Cerebellar nuclear complex (tissue), 1 donor: ENCODE results near the gene RPP30.
"Not testable (repeated sequence)": the region's sequence is repeated elsewhere in the genome, so short reads cannot be mapped to it uniquely, and the experiment has no call there.

Source experiments
- DNase-seq, 2 experiments: peaks; one replicate each; lab custom pipeline; 2025; lab: John Stamatoyannopoulos, UW

Gene RPP30

DNA sequence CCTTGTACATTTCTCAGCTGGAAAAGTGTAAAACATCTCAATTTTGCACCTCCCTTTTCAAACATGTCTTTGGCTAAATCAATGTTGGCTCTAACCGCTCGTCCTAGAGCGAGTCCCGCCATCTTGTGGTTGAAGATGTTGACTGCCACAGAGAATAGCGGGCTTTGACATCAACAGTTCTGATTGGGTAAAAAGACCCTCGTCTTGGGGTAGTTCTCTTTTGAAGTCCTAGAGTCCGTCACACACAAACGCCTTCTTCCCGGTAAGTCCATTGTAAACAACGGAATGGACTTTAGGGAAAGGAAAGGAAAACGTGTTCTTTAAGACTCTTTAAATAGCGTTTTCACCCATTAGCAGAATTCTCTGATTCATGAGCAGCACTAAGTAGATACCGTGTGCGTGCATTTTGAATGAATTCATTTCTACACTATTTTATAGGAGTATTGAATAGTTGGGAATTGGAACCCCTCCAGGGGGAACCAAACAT is 452 bp upstream of the RPP30 start:
- peak in 1 of 2 experiments; percentile 15 for DNase-seq

DNA sequence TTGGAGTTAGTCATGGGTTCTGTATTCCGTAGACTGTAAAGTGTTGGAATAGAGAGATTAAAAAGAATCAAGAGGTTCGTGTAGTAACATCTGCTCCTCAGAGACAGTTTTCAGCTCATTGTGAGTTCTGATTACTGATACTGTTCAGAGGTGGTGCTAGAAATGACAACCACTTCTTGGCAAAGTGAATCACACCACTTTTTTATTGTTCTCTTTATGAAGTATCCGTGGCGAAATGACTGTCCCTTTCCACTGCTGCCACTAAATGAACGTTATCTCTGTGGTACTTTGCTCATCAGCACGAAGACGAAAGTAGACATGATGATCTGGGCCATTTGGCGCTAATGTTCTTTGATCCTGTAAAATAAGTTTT is 860 bp downstream of the RPP30 start:
- DNase-seq = no peak

DNA sequence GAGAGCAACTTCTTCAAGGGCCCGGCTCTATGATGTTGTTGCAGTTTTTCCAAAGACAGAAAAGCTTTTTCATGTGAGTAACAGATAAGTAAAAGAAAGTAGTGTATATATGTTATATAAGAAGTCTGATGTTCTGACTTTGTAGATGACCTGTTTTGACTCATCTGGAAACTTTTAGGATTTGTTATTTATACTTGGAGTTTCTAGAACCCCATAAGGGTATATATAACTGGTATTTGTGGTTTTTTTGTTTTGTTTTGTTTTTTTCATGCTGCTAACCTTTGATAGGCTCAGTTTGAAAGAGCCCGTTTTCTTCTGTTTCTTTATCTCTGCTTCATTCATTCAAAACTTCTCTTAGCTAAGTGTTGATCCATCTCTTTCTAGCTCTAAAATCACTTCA is 7.3 kb downstream of the RPP30 start:
- DNase-seq = no peak

DNA sequence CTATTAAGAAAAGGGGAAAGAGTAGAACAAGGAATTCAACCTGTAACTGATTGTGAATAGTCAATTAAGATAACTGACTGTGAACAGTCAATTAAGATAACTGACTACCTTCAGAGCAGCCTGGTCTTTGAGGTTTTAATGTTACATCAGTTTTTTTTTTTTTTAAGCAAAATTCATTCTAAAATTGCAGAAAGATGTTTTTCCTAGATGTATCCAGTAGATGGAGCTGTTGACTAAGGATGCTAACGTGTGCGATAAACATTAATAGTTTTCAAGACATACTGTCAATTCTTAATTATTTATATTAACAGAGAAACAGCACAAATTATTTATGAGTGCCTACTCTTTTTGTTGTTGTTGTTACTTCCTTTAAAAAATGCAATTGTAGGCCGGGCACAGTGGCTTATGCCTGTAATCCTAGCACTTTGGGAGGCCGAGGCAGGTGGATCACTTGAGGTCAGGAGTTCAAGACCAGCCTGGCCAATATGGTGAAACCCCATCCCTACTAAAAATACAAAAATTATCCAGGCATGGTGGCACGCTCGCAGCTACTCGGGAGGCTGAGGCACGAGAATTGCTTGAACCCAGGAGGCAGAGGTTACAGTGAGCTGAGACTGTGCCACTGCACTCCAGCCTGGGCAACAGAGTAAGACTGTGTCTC is 8.4 kb downstream of the RPP30 start:
- not testable (repeated sequence) for DNase-seq

DNA sequence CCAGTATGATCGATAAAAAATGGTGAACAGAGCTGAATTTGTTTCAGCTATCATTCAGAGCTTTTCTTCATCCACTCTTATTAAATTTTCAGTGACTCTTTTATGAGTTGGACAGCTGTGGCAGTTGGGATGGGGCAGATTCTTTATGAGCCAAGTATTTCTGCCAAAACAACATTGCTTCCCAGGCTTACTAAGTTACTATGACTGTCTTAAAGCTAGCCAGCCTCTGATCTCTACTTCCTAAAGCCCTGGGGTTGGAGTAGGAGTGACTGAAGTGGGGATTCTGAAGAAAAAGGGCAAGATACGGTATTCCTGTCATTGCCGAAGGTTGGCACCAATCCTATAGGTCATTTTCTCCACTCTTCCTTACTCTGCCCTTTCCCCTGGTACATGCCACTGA is 12.7 kb downstream of the RPP30 start:
- DNase-seq = no peak

DNA sequence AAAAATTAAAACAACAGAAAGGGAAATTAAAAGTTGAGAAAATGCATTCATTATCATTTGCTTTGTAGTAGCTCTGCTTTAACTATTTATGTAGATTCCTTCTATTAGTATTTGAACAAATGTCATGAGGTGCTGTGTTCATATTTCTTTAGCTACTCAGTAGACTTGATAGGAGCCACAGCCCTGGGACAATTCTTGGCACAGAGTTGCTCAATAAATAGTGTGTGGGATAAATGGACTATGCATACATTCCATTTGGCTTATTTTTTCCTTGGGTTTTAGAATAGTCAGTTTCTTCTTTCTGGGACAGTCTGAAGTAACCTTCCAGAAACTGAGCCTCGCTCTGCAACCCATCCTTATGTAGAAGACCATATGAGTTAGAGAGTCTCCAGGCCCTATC is 13.4 kb downstream of the RPP30 start:
- DNase-seq = no peak

DNA sequence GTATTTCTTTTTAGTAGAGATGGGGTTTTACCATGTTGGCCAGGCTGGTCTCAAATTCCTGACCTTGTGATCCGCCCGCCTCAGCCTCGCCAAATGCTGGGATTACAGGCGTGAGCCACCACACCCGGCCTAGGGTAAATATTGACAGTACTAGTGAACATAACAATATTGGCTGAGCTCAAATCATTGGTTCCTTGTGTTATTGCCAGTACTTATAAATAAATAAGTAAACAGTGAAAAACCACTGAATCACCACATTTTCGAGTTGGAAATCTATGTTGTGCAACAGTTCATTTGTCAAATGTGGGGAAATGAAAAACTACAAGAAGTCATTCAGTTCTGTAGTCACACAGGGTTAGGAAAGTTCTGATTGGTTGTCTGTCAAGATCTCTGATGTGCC is 15.8 kb downstream of the RPP30 start:
- no peak for DNase-seq

DNA sequence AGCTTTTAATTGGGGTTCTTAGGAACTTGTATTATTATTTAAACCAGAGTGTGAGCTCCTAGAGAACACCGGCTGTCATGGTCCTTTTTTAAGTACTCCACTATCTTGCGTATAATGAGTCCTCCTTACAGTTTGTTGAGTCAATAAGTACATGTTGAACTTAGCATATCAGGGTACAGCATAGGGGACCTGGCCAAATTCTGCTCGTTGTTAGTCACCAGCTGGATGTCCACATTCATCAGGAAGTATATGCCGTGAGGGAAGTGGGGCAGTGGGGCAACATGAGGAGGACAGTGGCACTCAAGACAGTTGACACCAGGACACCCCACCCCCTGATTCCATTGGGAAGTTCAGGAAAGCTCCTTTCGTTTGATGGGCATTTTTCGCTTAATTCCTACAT is 16.6 kb downstream of the RPP30 start:
- DNase-seq = no peak

DNA sequence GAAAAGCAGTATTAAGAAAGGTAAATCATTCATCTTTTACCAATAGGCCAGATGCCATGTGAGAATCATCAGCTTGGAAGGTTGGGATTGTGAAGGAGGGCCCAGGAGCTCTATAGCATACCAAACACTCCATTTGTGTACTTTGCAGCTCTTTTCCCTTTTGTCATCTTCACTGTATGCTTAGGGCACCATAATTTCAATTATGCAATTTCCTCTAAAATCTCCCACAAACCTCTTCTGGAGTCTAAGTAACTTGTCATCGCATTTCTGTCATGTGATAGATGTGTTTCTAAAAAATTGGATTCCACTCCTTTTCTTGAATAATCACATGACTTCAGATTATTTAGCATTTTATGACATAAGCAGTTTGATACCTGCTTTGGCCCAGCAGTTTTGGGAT is 17.9 kb downstream of the RPP30 start:
- DNase-seq = no peak

DNA sequence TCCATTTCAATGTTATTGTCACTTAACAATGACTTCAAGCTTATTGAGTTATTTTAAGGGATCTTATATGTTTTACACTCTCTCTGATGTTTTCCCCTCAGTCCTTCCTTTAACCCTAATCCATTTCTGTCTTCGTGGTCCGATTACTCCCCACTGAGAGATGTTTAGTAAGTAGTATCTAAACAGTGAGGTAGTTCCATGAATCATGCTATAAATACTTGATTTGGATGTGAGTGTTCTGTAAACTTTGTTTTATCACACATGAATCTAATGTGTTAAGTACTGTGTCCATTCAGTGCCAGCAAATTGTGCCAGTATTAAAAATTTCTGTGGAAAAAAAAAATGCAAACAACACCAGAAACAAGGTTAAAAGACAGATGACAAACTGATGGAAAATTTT is 18.6 kb downstream of the RPP30 start:
- DNase-seq = no peak

DNA sequence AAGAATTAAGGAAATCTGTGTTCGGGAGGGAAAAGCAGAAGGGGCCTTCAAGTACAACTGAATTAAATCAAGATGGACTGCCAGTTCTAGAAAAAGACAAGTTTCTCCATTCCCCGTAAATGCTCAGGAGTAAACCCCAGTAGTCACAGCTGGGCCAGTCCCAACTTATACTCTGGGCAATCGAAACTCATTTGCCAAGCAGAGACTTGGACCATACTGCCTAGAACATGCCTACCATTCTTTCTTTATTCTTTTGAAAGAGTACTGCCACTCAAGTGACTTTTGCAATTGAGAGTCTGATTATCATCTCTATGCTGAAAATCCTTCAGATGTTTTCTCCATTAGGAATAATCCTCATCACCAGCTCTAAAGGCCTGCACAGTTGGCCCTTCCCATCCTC is 21.4 kb downstream of the RPP30 start:
- no peak for DNase-seq

DNA sequence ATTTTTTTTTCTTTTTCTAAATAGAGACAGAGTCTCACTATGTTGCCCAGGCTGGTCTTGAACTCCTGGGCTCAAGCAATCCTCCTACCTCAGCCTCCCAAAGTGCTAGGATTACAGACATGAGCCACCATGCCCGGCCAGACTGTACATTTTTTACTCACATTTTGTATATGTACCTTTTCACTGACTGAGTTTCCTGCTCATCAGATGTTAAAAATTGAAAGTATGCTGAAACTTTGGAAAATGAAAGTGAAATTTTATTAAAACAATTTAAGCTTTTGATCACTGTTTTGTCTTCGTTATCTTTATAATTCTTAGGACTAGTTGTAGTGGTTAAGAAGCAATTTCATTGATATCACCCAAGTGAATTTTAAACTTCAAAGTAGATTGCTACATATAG is 25.1 kb downstream of the RPP30 start:
- DNase-seq = not testable (repeated sequence)

DNA sequence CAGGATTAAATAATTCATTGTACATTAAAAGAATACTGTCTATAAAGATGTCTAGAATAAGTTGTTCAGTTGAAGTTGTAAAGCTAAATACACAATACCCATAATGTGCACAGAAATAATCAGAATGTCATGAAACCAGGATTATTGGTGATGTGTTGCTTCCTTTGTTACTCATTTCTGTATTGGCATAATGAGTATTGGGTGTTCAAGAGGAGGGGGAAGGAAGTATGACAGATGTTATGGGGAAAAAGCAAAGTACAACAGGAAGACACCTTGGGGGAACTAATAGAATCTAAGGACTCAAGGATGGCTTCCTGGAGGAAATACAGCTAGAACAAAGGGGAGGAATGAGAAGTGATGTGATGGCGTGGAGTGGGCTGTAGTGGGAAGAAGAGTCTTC is 34.2 kb downstream of the RPP30 start:
- no peak for DNase-seq

DNA sequence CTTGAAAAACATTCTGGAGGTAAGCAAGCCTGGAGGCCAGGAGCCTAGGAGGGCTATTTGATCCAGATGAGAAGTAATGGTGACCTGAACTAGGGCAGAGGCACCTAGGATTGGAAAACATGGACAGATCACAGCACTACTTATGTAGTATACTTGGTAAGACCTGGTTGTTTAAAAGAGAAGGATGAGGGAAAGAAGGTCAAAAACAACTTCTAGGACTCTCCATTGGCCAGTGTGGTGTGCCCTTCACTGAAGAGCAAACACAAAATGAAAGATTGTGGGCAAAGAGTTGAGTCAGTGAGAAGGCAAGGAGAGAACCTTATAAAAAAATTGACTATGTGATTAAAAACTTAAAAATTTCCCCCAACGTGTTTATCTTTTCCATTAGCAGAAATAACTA is 34.8 kb downstream of the RPP30 start:
- DNase-seq = no peak

DNA sequence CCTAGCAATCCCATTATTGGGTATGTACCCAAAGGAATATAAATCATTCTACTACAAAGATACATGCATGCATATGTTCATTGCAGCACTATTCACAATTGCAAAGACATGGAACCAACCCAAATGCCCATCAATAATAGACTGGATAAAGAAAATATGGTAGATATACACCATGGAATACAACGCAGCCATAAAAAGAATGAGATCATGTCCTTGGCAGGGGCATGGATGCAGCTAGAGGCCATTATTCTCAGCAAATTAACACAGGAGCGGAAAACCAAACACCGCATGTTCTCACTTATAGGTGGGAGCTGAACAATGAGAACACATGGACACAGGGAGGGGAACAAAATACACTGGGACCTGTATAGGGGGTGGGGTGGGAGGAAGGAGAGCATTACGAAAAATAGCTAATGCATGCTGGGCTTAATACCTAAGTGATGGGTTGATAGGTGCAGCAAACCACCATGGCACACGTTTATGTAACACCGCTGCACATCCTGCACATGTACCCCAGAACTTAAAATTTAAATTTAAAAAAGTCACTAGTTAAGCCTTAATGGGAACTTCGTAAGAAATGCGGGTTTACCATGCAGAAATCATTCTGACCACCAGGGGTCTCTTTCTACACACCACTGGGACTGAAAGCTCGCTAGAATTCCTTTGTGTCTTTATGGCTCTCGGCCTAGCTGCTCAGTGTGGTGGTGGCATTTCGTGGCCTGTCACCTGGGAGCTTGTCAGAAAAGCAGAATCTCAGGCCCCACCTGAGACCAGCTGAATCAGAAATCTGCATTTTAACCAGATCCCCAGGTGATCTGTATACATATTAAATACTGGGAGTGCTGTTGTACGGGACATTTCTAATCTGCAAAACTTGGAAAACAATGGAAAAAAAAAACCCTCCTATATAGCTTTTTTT is 39.6 kb downstream of the RPP30 start:
- DNase-seq = no peak

DNA sequence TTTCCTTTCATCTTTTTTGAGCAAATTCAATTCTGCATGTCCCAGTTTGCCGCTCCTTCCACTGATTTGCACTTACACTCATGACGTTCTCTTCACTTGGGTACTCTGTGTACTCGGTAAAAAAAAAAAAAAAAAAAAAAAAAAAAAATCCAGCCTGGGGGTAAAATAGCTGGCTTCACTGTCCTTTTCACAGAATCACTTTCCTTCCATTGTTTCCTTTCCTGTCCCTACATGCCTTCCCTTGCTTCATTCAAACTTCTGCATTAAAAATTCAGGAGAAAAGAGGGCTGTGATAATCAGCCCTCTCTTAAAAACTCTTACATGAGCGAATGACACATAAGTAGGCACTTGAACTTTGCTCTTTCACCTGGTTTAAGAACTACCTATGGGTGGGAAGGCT is 40.4 kb downstream of the RPP30 start:
- DNase-seq = no peak

DNA sequence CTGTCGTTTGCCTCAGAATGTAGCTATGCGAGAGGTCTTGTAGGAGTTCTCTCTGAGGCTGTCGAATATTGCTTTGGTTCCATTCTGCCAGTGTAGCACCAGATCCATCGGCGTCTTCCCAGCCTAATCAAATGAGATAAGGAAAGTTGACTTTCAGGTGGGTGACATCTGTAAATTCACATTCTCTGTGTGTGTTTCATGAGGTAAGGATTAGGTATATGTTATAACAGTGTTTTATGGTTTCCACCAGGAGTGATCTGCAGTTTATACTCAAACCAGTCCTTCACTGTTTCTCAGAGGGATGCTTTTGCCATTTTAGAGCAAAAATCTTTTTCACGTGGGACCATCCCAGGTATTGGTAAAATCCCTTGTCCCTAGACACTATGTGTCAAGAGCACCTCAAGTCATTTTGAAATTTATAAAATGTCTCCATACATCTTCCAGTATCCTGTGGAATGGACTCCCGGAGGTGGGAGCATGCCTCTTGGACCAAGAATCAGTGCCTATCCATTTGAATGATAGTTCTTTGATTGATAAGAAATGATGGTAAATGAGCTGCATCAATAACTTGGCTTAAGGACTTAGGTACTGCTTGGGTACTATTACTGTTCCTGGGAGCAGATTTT is 41.2 kb downstream of the RPP30 start:
- DNase-seq = no peak

DNA sequence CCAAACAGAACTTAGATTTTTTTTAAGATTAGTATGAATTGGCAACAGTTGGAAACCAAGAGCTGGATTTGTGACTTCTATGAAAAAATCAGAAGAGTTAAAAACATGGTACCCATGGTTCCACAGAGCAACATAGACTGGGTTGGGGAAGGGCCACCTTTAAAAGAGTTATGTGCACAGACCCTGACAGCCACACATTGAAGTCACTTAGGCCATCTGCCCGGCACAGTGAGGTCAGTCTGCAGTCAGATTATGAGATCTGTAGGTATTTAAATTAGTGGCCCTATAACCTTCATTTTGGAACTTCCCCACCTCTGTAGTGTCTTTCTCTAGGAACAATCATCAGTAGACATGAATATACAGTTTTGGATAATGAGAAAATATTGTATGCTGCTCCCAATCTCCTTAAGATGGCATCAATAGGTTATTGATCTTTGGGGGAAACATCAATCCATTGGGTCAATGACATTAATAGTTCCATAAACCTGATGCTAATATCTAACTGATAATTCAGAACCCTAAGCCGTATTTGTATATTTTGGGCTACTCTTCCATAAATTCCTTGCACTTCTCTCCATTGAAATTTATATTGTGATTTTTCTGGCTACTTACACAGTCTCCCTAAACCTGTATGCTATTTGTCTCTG is 42.1 kb downstream of the RPP30 start:
- no peak for DNase-seq

DNA sequence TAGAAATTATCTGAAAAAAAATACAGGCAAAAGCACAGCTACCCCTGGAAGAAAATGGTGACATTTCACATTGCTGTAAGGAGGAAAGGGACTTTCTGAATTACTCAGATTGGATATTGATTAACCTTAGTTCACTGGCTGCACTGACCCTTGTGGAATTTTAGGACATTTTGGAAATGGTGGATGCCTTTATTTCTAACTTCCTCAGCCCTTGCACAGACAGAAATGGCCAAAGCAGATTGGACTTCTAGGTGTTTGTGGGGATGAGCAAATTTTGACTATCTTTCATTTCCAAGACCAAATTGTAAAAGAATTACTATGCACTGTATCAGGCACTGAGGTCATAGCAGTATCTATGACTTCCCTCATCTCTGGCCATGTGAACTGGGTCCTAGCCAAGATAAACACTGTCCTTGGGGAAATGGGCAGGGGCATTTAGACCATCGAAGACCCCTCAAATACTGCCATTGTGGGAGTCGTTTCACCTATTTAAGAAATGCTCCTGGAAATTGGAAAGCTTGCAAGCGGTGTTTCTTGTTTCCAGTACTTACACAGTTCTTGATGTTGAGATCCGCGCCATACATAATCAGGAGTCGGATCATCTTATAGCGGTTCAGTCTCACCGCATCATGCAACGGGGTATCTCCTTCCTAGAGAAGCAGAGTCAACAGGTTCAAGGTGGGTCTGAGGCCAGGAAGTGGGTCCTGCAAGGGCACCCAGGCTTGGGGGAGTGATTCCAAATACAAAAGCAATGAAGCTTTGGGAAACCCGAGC is 43.4 kb downstream of the RPP30 start:
- DNase-seq = no peak

DNA sequence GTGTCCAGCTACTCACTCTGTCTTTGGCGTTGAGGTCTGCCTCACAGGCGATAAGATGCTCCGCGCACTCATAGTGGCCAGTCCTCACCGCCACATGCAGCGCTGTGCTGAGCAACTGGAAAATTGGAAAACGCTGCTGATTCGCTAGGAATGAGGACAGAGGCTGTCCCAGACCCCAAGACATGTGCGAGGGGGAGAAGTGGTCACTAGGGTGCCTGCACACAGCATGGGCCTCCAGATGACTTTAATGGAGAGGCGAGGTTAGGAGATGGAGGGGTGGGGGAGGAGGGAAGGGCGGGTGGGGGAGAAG is 43.9 kb downstream of the RPP30 start:
- DNase-seq = no peak

DNA sequence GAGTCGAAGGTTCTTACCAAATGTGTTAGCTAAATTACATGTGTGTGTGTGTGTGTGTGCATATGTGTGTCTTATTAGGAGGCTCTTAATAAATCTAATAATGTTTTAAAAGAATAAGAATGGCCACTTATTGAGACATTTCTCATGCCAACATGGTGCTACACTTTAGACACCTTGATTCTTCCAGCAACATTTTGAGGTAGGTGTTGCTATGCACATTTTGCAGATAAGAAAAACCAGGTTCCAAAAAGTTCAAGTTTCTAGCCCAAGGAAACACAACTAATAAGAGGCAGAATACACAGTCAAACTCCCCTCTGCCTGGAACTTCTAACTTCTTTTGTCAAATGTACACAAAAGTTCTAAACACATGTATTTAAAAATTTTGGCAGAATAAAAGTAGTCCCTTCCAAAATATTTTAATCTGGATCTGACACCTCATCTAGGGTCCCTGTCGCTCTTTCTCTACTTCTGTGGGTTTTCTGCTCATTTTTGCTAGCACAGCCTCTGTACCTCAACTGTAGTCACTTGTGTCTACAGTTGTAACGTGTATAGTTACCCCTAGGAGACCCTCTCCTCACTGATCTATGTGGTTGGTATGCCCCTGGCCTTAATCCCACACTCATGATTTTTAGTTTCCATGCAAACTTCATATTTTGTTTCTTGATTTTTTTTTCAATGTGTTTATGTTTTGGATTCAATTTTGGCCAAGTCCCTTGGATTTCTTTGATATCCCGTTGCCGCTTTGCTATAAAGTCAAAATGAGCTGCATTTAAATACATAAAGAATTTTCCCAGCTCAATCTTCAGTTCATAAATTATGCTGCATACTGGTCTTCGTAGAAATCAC is 44.8 kb downstream of the RPP30 start:
- no peak for DNase-seq
